HG03558 (cell line): Measurements from ENCODE around the gene BDH1.
"Not testable (repeated sequence)": the region's sequence is repeated elsewhere in the genome, so short reads cannot be mapped to it uniquely, and the experiment has no call there.

ENCODE experiments used
- ATAC-seq: cut with Tn5 transposase; IDR thresholded peaks from one replicate; pipeline ENCODE4 v1.9.1; 2021; ENCODE audit warnings: moderate number of reproducible peaks; ENCODE audit not compliant: unreplicated experiment; ENCODE audit errors: extremely low read depth

BDH1 gene

DNA sequence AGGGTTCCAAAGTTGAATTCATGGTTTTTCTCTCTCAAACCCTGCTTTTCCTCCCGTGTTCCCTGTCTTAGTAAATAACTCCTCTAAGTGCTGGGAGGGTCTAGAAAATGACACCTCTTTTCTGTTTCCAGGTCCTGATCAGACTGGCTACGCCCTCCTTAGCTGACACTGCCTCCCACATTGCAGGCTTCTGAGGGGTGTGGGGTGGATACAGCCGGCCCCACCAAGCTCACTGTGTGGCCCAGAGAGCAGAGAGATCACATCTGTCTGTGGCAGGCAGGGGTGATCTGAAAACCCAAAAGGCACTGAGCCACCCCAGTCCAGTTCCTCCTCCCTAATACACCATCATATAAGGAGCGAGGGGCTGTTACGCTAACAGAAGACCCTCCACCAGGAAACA is 62.7 kb downstream of the BDH1 start:
- no peak for ATAC-seq

DNA sequence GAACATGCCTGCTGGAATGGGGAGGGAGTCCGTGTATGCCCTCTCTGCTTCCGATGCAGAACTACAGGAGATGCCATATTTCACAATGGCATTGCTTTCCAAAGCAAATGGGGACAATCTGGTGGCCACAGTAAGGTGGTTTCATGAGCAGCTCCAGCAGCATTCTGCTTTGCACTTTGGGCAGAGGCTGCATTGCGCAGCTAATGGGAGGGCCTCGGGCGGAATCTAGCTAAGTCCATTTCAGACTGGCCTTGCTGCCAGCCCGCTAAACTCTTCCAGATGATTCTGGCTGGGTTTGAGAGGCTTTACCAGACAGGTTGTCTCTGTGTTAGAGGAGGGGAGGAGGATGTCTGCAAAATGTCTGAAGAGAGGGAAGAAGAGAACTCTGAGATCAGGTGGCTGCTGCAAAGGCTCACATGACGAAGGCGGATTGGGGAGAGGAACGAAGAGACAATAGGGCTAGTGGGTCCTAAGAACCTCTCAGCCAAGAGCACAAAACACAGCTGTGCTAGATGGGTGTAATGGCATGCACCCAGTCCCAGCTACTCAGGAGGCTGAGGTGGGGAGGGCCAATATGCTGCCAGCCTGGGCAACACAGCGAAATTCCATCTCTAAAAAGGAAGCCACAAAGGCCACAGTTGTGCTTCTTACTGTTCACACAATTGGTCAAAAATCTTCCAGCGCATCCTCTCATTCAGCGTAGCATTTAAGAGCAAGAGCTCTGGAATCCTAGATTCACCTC is 63.7 kb downstream of the BDH1 start:
- no peak for ATAC-seq

DNA sequence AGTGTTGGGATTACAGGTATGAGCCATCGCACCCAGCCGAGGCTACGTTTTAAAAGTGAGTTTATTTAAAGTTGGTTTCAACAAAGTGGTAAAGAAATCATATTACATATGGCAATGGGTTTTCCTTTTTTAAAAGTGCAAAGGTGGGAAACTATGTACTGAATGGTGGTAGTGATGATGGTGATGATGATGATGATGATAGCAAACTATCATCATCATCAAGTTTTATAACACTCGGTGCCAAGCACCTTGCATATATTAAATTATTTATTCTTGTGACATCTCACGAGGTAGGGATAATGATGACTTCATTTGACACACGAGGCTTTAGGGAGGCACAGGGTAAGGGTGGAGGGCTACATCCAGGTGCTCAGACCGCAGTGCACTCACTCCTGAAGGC is 64.3 kb downstream of the BDH1 start:
- no peak for ATAC-seq

DNA sequence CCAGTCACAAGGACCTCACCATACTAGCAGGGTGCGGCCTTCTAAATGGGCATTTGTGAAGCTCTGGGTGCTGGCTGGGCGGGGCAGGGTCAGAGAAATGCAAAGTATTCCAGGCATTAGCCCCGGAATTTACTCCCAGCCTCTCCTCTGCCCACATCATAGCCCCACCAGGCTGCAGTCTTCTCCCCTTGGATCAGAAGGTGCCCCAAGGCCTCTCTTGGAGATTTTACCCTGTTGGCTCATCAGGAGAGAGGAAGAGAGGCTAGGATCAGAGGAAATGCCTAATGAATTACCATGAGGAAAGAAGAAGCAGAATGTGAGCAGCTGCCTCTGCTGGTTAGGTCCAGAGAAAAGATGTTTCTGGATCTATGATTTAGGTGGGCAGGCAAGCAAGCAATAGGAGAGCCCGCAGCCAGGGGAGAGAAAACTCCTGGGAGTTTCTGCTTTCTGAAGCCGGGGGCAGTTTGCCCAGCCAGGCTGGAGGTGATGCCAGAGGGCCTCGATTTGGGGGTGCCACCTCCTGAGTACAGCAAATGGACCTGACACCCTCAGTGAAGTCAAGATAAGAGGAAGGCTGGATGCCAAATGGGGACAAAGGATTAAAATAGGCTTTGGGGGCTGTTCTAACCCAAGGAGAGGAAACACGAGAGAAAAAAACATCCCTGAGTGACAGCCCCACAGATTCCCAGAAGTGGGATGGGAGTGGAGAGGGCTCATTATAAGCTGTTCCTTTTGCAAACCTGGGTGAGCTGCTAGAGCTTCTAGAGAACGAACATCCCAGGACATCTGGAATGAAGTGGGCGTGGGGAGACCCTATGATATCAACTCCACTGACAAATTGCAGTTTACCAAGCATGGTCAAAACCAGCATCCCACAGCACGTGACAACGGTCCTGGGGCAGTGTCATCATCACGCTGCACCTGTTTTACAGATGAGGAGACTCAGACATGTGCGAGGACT is 65.4 kb downstream of the BDH1 start:
- no peak for ATAC-seq

DNA sequence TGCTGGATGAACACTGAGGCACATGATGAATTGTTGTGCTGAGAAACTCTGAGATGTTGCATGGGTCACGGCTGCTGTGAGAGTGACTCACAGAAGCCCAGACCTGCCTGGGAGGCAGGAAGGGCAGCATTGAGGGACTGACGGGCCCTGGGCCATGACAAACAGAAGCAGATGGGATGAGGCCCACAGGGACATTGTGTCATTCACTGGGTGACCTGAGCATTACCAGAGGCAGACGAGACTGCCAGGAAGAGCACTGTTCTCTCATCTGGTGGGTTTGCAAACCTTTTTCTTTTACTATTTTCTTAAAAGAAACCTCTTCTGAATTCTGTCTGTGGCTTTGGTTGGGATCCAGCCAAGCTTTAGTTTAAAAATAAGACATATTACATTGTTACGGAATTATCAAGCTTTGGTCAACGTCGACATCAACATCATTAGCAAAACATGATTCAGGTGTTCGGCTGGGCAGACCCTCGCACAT is 67.8 kb downstream of the BDH1 start:
- no peak for ATAC-seq

DNA sequence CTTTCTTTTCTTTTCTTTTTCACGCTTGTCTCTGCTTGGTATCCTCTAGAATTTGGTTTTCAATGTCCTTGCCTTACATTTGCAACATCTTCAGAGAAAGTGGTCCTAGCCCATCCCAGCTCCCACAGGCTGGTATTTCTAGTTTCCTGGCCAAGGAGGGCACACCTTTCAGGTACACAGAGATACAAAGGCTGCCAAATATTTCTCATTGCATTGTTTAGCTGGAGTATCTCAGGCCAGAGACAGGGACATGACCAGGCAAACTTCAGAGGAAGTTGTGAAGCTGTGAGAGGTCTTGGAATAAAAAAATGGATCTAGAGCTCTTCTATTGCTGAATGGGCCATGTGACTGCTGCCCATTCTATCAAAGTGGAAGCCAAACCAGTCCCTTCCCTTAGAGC is 68.9 kb downstream of the BDH1 start:
- ATAC-seq: no peak

DNA sequence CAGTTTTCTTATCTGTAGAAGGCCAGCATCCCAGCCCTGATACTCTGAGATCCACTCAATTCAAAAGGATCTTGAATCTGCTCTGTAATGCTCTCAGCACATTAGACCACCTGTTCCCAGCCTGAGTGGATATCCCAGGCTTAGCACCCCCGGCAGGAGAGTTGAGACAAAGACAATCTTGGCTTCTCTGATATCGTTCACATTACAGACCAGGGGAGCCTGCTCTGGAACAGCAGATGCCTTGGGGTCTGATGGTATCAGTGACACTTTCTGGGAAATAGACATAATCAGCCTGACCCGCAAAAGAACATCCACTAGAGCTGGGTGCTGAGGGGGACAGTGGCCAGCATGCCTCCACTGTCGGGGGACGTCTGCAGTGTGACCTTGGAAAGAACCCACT is 70.6 kb downstream of the BDH1 start:
- no peak for ATAC-seq

DNA sequence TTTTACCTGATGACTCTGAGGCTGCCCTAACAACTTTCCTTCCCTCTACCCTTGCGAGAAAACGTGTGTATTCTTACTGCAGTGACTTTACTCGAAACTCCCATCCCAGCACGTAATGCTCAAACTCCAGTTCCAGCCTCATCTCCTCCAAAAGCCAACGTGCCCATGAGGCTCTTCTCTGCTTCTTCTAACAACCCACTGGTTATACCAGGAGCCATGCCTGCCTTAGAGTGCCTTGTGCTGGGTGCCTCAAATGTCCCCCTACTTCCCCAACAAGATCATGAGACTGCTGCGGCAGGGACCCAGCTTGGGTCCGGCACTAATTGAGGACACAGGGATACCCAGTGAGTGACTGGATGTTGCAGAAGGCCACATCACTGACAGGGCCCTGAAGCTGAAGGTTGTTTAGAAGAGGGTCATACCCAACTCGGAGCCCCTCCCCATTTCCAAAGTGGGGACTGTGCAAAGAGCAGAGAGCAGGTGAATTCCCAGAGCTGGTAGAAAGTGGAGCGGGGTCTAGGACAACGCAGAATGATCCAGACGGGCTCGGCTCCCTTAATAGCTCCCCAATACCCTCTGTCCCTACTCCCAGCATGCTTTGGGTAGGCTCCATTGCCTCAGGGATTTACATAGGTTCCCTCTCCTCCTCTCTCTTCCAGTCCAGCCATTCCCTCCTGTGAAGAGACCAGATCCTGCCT is 71.4 kb downstream of the BDH1 start:
- ATAC-seq: no peak

DNA sequence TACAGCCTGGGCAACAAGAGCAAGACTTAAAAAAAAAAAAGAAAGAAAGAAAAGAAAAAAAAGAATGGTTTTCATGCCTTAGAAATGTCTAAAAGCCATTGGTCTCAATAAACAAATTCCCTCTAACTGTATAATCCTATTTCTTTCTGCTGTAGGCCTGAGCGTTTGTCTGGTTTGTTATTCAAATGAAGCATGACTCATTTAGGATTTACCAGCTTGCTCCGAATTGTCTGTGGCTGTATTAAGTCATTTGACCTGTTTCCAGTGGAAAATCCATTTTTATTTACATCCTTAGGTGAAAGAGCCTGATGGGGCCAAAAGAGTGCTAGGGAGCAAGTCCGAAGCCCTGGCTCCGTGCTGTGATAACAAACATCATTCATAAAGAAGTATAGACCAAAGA is 73.8 kb downstream of the BDH1 start:
- no peak for ATAC-seq

DNA sequence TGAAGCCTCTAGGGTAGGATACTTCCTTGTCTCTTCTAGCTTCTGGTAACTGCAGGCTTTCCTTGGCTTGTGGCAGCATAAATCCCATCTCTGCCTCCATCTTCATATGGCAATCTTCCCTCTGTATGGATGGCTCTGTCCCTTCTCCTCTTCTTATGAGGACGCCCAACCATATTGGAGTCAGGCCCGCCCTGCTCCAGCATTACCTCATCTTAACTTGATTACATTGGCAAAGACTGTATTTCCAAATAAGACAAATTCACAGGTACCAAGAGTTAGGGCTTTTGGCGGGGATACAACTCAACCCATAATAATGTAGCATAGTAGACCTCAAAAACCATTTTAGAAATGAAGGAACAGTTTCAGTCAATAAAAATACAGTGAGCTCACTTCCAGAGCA is 75.4 kb downstream of the BDH1 start:
- no peak for ATAC-seq

DNA sequence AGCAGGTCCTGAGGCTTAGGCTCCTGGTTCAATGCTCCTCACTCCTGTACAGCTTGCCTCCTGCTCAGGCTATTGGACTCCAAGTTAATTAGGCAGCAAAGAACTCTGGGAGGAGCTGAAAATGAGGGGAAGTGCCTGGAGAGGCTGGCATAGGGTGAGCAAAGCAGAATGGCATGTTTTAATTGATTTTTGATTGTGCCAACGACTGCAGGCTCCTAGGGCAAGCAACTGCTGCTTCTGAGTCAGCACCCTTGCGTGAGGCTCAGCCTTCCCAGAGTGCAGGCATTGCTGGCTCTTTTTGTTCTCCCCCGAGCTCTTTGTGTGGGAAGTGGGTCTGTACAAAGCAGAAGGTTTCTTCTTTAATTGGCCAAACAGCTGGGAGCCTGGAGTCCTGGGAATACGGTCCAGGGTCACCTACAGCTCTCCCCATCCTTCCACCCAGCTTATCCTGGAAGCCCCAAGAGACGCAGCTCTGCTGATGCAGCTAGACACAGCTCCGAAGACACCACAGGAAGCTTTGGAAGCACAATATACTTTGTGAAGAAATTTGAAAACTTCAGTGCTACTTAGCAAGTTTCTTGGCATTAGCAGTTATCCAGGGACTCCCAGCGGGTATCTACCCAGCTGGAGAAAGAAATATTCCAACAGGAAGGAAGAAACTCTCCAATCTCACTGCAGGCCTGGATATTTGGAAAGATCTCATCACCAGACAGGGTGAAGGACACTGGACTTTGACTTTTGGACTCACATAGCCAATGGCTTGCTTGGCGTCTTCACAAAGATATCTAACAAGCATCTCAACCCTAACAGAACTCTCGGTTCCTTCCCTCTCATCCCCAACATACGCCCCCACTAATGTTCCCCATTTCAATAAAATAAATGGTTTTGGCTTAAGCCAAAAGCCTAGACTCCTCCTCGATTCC is 76.8 kb downstream of the BDH1 start:
- no peak for ATAC-seq

DNA sequence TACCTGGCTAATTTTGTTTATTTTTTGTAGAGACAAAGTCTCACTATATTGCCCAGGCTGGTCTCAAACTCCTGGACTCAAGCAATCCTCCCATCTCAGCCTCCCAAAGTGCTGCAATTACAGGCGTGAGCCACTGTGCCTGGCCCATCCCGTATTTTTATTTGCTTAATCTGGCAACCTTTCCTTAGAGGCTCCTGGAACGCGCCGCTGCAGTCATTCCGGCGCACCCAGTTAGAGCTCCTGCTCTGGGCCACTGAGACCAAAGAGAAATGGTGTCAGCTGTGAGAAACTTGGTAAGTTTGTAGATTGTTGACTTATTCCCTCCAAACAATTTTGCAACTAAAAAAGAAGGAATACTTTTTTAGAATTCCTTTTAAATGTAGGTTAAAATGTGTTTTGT is 78.0 kb downstream of the BDH1 start:
- ATAC-seq: not testable (repeated sequence)

DNA sequence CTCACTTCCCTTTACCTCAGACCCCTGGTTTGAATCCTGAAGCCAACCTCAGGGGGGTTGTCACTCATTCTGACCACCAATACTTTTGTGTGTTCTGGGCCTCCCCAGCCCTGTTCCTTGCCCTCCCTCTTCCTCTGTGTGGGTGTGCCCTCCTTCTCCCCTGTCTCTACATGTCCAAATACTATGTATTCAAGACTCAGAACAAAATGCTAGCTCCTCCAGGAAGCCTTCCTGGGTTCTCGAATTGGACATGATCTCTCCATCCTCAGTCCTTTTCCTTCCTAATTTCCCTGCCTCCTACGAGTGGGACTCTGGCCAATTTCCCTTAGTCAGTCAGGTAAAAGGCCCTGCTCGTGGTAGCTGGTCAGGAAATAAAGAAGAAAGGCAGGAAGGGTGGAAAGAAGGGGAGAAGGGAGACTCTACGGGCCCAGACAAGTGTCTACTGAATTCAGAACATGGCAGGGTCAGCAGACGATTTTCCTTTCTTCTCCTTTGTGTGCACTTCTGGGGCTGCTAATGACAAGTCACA is 79.7 kb downstream of the BDH1 start:
- no peak for ATAC-seq

DNA sequence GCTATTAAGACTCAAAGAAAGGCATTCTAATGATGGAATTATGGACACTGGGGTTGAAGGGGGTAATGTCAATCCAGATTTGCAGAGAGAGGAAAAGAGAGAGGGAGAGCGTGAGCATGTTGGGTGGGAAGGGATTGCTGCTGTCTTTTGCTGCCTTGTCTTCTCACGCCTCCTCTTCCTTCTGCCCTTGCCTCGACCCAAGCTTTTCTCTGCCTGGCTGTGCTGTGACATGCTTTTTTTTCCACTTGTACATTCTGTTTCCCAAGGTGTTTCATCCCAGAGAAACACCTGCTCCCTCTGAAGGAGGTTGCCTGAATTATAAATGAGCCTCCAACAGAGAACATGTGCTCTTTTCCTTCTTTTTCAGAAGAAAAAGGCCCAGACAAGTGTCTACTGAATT is 80.3 kb downstream of the BDH1 start:
- ATAC-seq: no peak

DNA sequence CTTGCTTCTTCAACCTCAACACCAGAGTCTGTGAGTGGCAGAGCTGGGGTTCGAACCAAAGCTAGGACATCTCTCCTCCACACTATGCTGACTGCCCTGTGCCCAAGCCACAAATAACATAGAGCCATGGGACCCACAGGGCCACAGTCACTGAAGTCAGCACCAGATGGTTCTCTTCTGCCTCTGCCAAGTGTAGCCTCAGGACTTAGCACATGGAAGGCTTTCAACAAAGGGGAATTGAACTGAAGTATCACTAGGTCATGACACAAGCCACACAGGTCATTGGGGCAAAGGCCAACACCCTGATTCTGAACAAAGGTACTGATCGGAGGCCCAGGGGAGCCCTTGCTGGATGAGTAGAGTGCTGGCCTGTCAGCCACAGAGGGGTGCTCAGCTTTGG is 83.6 kb downstream of the BDH1 start:
- no peak for ATAC-seq

DNA sequence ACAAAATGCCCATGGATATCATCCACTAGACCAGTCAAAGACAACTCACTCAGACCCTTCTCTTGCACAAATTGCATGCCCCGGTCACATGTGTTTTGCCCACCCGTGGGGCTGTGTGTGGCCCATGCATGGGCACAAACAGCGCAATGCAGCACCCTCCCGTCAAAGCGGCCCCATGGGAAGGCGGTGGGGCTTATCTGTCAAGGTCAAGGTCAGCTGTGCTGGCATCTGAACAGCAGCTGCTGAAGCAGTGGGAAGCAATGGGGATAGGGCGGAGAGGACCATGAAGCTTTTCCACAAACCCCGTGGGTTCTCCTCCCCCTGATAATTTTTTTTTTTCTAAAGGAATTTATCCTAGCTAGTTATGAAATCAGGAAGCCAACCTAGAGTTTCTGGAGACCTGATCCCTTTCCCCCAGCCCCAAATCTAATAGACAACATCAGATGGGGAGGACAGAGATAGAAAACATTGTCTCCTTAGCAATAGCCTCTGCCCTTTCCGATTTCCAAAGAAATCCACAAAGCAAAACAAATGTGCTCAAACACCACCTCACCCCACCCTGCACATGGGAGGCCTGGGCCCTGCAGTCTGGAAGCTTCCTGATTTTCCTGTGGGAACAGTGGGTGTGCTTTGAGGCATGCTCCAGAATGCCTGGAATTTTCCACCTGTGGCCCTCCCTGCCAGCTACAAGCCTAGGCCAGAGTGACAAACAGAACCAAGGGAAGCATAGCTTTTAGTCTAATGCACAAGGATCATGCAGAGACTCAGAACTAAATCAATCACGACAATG is 84.4 kb downstream of the BDH1 start:
- ATAC-seq: no peak

DNA sequence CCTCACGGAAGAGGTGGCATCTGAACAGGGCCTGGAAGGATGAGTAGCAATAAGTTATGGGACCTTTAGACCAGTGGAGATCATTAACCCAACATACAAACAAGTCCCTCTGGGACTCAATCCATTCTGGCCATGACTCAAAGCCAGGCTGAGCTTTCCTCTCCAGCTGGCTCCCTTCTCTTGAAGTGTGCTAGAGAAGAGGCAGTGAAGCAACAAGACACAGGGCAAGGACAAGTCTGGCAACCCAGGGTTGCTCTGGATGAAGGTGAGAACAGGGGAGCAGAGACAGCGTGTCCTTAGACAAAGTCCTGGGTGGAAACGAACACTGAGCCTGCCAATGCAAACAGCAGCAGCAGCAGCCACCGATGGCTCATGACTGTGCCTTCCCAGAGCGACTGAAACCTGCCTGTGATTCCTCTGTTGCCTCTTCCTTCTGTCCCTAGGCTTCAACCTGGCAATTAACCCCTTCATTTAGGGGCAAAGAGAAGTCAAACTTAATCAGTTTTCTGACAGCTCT is 86.8 kb downstream of the BDH1 start:
- ATAC-seq: no peak

DNA sequence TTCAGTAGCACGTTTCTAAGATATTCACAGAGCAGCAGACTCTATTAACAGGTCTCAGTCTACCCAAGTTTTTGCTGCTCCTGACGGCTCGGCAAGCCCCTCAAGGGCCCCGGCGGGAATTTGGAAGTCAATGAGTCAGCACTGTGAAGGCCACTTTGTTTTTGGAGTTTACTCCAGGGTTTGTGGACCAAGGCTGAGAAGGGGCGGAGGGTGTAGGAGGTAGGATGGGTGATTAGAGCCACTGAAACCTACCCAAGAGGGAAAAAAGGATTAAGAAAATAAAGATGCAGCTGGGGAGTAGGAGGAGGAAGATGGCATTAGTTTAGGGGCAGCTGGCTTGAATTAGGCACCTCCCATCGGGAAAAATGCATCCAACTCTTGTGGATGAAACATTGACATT is 87.6 kb downstream of the BDH1 start:
- ATAC-seq: no peak
